K562 (cell line): ENCODE results near the gene STK11. TPM values are rescaled to one million over a fixed set of nuclear protein-coding genes. Genes with fewer than 3 reads are reported as not detected.

ENCODE experiments used
- BCOR ChIP-seq: fragments of 450-650 bp; IDR thresholded peaks from 2 replicates; pipeline ENCODE4 v1.6.1; 2016
- BRCA1 ChIP-seq, 2 experiments: fragments of 450-650 bp in 1 of 2; sonication (generic) in 1 of 2; formaldehyde crosslinking in 1 of 2; IDR thresholded peaks; 2 replicates each; pipeline versions ENCODE4 v1.5.0 to v1.6.1; 2017 to 2020; ENCODE audit warnings: mild to moderate bottlenecking in 1 of 2, missing genetic modification reagents in 1 of 2
- CBX3 ChIP-seq, 2 experiments: IDR thresholded peaks; 1 replicate in 1 of 2; 2 replicates in 1 of 2; pipeline ENCODE4 v1.6.1; 2012; ENCODE audit warnings: inconsistent platforms in 2 of 2, low read length in 2 of 2, borderline replicate concordance in 1 of 2, control low read depth in 1 of 2
- CTCF ChIP-seq, 3 experiments: IDR thresholded peaks in 2 of 3; conservative IDR thresholded peaks in 1 of 3; 2 replicates each; pipeline ENCODE4 v1.5.1; 2011 to 2012; ENCODE audit warnings: low read length in 3 of 3, mild to moderate bottlenecking in 3 of 3, control low read depth in 2 of 3, improper control_type of control experiment in 1 of 3, inconsistent platforms in 1 of 3, low read depth in 1 of 3, mixed read lengths in 1 of 3, moderate library complexity in 1 of 3; ENCODE audit not compliant: insufficient read depth in 2 of 3
- DIDO1 ChIP-seq: fragments of 450-650 bp; IDR thresholded peaks from 2 replicates; pipeline ENCODE4 v1.6.1; 2016; ENCODE audit warnings: low read depth, missing biosample characterization, missing genetic modification characterization
- FIP1L1 ChIP-seq: fragments of 200-400 bp; formaldehyde crosslinking; IDR thresholded peaks from 2 replicates; pipeline ENCODE4 v1.6.1; 2018; ENCODE audit warnings: mild to moderate bottlenecking, low read depth, low read length; ENCODE audit not compliant: poor library complexity, severe bottlenecking
- GATAD2B ChIP-seq: fragments of 450-650 bp; IDR thresholded peaks from 2 replicates; pipeline ENCODE4 v1.6.1; 2017; ENCODE audit warnings: mild to moderate bottlenecking, borderline replicate concordance
- GTF2E2 ChIP-seq: fragments of 200-800 bp; sonication (Bioruptor generic); IDR thresholded peaks from 2 replicates; pipeline ENCODE4 v1.6.1; 2016; ENCODE audit warnings: missing genetic modification characterization, missing compliant biosample characterization
- IRF1 ChIP-seq: sonication (generic); formaldehyde crosslinking; IDR thresholded peaks from 2 replicates; pipeline ENCODE4 v1.8.0; 2022; ENCODE audit warnings: missing genetic modification reagents, mild to moderate bottlenecking, borderline replicate concordance
- NCOA2 ChIP-seq, 2 experiments: fragments of 450-650 bp; IDR thresholded peaks; 2 replicates each; pipeline ENCODE4 v1.6.1; 2018; ENCODE audit warnings: mild to moderate bottlenecking in 2 of 2, moderate library complexity in 1 of 2; ENCODE audit not compliant: partially characterized antibody in 2 of 2
- POLR2AphosphoS5 ChIP-seq: IDR thresholded peaks from 2 replicates; pipeline ENCODE4 v1.6.1; 2011; ENCODE audit warnings: mild to moderate bottlenecking, low read depth, low read length, moderate library complexity; ENCODE audit not compliant: control insufficient read depth, insufficient read depth
- TAF15 ChIP-seq: fragments of 200-400 bp; formaldehyde crosslinking; IDR thresholded peaks from 2 replicates; pipeline ENCODE4 v1.6.1; 2017; ENCODE audit warnings: mild to moderate bottlenecking, low read depth, low read length, moderate library complexity
- ZBTB1 ChIP-seq: sonication (generic); formaldehyde crosslinking; IDR thresholded peaks from 2 replicates; pipeline ENCODE4 v1.8.1; 2023; ENCODE audit warnings: missing genetic modification reagents, low read depth, mild to moderate bottlenecking, borderline replicate concordance
- ZBTB12 ChIP-seq: fragments of 250-450 bp; sonication (Bioruptor Pico); IDR thresholded peaks from 2 replicates; pipeline ENCODE4 v1.4.0; 2020
- ZBTB7A ChIP-seq: IDR thresholded peaks from 2 replicates; pipeline ENCODE4 v1.6.1; 2011; ENCODE audit warnings: low read depth, mild to moderate bottlenecking, low read length, moderate library complexity, borderline replicate concordance; ENCODE audit not compliant: control insufficient read depth
- polyA plus RNA-seq, 8 experiments: library from polyadenylated mRNA; depleted of rRNA in 4 of 8; stranded (reverse) in 5 of 8; unstranded in 3 of 8; fragments of >200 nt; fragmentation: Nextera tagmentation in 2 of 8; fragmentation: Illumina TruSeq in 1 of 8; extraction: Ambion mirVana in 2 of 8; extraction: Trizol in 1 of 8; gene quantifications; 2 replicates each; pipeline versions ENCODE4 v1.2.1 to v1.2.3, GENCODE V29; 2011 to 2014; ENCODE audit warnings: inconsistent platforms in 1 of 8, missing spikeins in 1 of 8
- total RNA-seq, 7 experiments: library from RNA; depleted of rRNA in 6 of 7; stranded (reverse); fragments of >200 nt in 6 of 7; fragmentation: Illumina TruSeq in 2 of 7; extraction: Trizol in 2 of 7; gene quantifications; 2 replicates each; pipeline versions ENCODE4 v1.2.1 to v1.2.3, GENCODE V29; 2011 to 2021; ENCODE audit warnings: low replicate concordance in 1 of 7

STK11 gene
- total and polyA plus RNA-seq, 9 of the 15 experiments (the other 6 are each of a cell fraction or from before 2014, with no cell fraction given) = 0.15 to 96.5 (median 31.7) TPM

- TF ChIP-seq FIP1L1 = peak; percentile 25
- no peak for TF ChIP-seq CTCF (IDR thresholded peaks at IDR 0.05 in 2 of 3, conservative IDR thresholded peaks at IDR 0.05 in 1 of 3; ENCODE audit: insufficient read depth in 2 of 3, low read depth in 1 of 3, low read length in 3 of 3)
- no peak for TF ChIP-seq ZBTB12
- TF ChIP-seq DIDO1 (tag) = no peak
- TF ChIP-seq NCOA2 (IDR thresholded peaks at IDR 0.05; ENCODE audit: partially characterized antibody in 2 of 2) = no peak
- TF ChIP-seq POLR2AphosphoS5 = peak; percentile 19
- peak; percentile 54; the same call in 1 of the 2 replicates for TF ChIP-seq ZBTB7A
- TF ChIP-seq GATAD2B = no peak
- no peak for TF ChIP-seq CBX3 (IDR thresholded peaks at IDR 0.05; ENCODE audit: borderline replicate concordance in 1 of 2, low read length in 2 of 2)
- TF ChIP-seq TAF15 = no peak
- no peak for TF ChIP-seq ZBTB1 (CRISPR knock-in tag)
- no peak for TF ChIP-seq IRF1 (CRISPR knock-in tag)
- no peak for TF ChIP-seq GTF2E2 (tag)
- no peak for TF ChIP-seq BRCA1 (IDR thresholded peaks at IDR 0.05)
- TF ChIP-seq BRCA1 (CRISPR knock-in tag; IDR thresholded peaks at IDR 0.05) = no peak
- peak; percentile 67 for TF ChIP-seq BCOR
Measured at GRCh38 chr19:1253514-1254080, 48.0 kb downstream of the STK11 start (continued).
